Measurements from ENCODE around the gene SNTN. TPM values are rescaled to one million over a fixed set of nuclear protein-coding genes. Genes with fewer than 3 reads are reported as not detected.
"Not testable (repeated sequence)": the region's sequence is repeated elsewhere in the genome, so short reads cannot be mapped to it uniquely, and the experiment has no call there.

The SNTN gene
- total RNA-seq, 1 experiment from 2014 or later = not detected

DNA sequence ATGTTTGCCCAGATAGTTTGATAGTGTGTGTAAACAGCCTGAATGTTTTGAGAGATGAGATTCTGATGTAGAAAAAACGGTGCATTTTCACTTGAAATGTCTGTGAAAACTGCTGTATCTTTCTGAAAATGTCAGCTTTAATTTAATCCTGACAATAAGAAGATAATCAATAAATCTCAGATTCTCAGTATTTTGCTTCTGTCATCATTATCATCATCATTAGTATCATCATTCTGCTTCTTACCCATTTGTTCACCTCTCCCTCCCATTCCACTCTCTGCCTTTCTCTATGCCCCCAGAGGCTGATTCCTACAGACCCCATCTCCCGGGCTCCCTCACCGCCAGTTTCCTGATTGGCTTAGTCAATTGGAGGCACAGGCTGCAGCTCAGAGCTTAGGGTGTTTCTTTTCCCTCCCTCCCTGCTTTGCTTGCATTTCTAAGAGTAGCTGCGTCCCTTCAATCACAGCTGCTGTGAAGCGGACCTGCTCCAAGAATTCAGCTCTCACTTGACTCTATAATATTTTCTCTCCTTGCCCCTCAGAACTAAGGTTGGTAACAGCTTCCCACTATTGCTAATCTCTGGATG, 8.2 kb upstream of the SNTN start:
- Mint-ChIP-seq H3K4me1 (ENCODE audit: low read depth, unreplicated experiment) (peaks cover 13% of the 10 kb centered on the region), H3K9me3 (ENCODE audit: low read depth, unreplicated experiment) (peaks cover 8% of the 10 kb centered on the region), H3K27me3 (ENCODE audit: unreplicated experiment) (no peaks in the 10 kb centered on the region), H3K36me3 (ENCODE audit: insufficient read depth, unreplicated experiment) (peaks cover 9% of the 10 kb centered on the region), H3K4me3 (ENCODE audit: low read depth, unreplicated experiment) (no peak overlapping the region), H3K27ac (ENCODE audit: unreplicated experiment) (no peak overlapping the region)
- CTCF ChIA-PET = no interaction called here
- no peak for DNase-seq
- no TSS peak for BruUV-seq (replicated peaks)
- intact Hi-C loops (cut with micrococcal nuclease; ENCODE audit: unreplicated experiment) = no loop called here
- TF ChIP-seq, protein P1, sequence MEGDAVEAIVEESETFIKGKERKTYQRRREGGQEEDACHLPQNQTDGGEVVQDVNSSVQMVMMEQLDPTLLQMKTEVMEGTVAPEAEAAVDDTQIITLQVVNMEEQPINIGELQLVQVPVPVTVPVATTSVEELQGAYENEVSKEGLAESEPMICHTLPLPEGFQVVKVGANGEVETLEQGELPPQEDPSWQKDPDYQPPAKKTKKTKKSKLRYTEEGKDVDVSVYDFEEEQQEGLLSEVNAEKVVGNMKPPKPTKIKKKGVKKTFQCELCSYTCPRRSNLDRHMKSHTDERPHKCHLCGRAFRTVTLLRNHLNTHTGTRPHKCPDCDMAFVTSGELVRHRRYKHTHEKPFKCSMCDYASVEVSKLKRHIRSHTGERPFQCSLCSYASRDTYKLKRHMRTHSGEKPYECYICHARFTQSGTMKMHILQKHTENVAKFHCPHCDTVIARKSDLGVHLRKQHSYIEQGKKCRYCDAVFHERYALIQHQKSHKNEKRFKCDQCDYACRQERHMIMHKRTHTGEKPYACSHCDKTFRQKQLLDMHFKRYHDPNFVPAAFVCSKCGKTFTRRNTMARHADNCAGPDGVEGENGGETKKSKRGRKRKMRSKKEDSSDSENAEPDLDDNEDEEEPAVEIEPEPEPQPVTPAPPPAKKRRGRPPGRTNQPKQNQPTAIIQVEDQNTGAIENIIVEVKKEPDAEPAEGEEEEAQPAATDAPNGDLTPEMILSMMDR (IDR thresholded peaks at IDR 0.05; ENCODE audit: unreplicated experiment) = no peak

DNA sequence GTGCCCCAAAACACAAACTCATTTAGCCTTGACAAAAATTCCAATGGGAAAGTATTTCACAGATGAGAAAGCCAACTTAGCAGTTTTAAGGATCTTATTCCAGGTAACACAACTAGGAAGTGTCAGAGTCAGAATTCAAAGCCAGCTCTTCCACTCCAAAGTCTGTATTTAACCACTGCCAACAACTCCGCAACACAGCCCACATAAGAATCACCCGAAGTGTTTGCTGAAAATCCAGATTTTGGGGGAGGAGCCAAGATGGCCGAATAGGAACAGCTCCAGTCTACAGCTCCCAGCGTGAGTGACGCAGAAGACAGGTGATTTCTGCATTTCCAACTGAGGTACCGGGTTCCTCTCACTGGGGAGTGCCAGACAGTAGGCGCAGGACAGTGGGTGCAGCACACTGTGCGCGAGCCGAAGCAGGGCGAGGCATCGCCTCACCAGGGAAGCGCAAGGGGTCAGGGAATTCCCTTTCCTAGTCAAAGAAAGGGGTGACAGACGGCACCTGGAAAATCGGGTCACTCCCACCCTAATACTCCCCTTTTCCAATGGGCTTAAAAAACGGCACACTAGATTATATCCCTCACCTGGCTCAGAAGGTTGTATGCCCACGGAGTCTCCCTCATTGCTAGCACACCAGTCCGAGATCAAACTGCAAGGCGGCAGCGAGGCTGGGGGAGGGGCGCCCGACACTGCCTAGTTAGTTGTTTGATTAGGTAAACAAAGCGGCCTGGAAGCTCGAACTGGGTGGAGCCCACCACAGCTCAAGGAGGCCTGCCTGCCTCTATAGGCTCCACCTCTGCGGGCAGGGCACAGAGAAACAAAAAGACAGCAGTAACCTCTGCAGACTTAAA, 7.3 kb upstream of the SNTN start:
- Mint-ChIP-seq H3K4me3 (ENCODE audit: low read depth, unreplicated experiment) (peak overlapping the region; percentile 80), H3K4me1 (ENCODE audit: low read depth, unreplicated experiment) (peaks cover 13% of the 10 kb centered on the region), H3K27ac (ENCODE audit: unreplicated experiment) (peak overlapping the region; percentile 58)
- H3K9me3 Mint-ChIP-seq (ENCODE audit: low read depth, unreplicated experiment); H3K36me3 Mint-ChIP-seq (ENCODE audit: insufficient read depth, unreplicated experiment); H3K27me3 Mint-ChIP-seq (ENCODE audit: unreplicated experiment); intact Hi-C loops (cut with micrococcal nuclease; ENCODE audit: unreplicated experiment): not testable (repeated sequence)
- peak; percentile 66 for DNase-seq
- CTCF ChIA-PET = interaction anchor here (0.6 kb wide), 1 partner anchor 148 kb away, joined by 4 read pairs; no protein-coding TSS in a partner anchor
- TSS peak; percentile 45 for BruUV-seq (replicated peaks)

DNA sequence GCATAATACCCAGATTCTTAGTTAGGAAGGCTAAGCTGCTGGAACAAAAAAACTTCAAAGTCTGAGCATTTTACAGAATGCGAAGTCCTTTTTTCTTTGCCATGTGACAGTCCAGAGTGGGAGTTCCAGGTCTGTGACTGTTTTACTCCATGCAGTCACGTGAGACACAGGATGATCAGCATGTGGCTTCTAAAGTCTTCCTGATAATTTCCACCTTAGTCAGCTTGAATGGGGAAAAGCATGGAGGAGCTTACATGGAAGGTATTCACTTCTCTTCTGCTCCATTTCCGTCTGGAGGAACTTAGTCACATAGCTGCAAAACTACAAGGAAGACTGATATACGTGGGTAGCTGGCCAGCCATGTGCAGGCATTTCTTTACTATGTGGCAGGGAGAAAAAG, 1.7 kb downstream of the SNTN start:
- no peak overlapping the region for H3K27ac Mint-ChIP-seq (ENCODE audit: unreplicated experiment)
- H3K36me3 Mint-ChIP-seq (ENCODE audit: insufficient read depth, unreplicated experiment) = no peaks in the 10 kb centered on the region
- intact Hi-C loops (cut with micrococcal nuclease; ENCODE audit: unreplicated experiment) = no loop called here
- BruUV-seq (replicated peaks) = no TSS peak
- no peaks in the 10 kb centered on the region for H3K9me3 Mint-ChIP-seq (ENCODE audit: low read depth, unreplicated experiment)
- no peak for DNase-seq
- H3K4me3 Mint-ChIP-seq (ENCODE audit: low read depth, unreplicated experiment) = no peak overlapping the region
- CTCF ChIA-PET = no interaction called here
- TF ChIP-seq, protein P1 (IDR thresholded peaks at IDR 0.05; ENCODE audit: unreplicated experiment) = no peak
- peaks cover 10% of the 10 kb centered on the region for H3K4me1 Mint-ChIP-seq (ENCODE audit: low read depth, unreplicated experiment)
- no peaks in the 10 kb centered on the region for H3K27me3 Mint-ChIP-seq (ENCODE audit: unreplicated experiment)

DNA sequence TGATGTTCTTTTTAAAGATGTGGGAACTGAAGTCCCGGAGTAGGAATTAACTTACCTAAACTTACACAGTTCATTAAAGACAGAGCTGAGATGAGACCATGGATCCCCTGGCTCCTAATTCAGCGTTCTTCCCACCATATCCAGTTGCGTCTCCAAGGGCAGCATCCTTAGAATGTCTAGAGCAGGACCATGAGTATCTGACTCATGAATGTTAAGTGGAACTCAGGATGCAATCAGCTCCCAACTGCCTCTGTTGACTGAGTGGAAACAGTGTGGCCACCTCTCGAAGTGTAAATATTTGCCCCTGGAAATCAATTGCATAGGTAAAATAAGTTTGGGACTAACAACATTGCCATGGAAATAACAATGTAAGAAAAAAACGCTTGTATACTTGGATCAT, 2.5 kb downstream of the SNTN start:
- H3K36me3 Mint-ChIP-seq (ENCODE audit: insufficient read depth, unreplicated experiment) = no peaks in the 10 kb centered on the region
- DNase-seq = no peak
- no peak overlapping the region for H3K4me3 Mint-ChIP-seq (ENCODE audit: low read depth, unreplicated experiment)
- no peaks in the 10 kb centered on the region for H3K9me3 Mint-ChIP-seq (ENCODE audit: low read depth, unreplicated experiment)
- peaks cover 10% of the 10 kb centered on the region for H3K4me1 Mint-ChIP-seq (ENCODE audit: low read depth, unreplicated experiment)
- H3K27ac Mint-ChIP-seq (ENCODE audit: unreplicated experiment) = no peak overlapping the region
- CTCF ChIA-PET = no interaction called here
- no peaks in the 10 kb centered on the region for H3K27me3 Mint-ChIP-seq (ENCODE audit: unreplicated experiment)
- intact Hi-C loops (cut with micrococcal nuclease; ENCODE audit: unreplicated experiment) = no loop called here
- TF ChIP-seq, protein P1 (IDR thresholded peaks at IDR 0.05; ENCODE audit: unreplicated experiment) = no peak
- BruUV-seq (replicated peaks) = no TSS peak

DNA sequence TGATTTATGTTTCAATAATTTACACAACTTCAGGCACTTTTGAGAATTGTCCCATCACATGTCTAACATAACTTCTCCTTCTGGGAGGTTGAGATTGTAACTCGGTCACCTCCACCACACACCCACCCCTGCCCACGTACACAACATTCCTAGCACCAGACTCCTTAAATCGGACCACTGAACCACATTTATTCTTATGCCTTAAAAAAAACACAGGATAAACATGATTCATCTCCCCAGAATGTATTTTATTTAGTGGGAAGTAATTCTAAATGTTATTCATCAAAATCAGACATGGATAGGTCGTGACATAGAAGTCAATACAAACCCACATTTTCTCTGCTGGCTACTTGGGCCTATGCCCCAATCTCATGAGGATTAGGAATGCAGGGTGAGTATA, 3.0 kb downstream of the SNTN start:
- H3K9me3 Mint-ChIP-seq (ENCODE audit: low read depth, unreplicated experiment) = no peaks in the 10 kb centered on the region
- peaks cover 10% of the 10 kb centered on the region for H3K4me1 Mint-ChIP-seq (ENCODE audit: low read depth, unreplicated experiment)
- H3K27ac Mint-ChIP-seq (ENCODE audit: unreplicated experiment) = no peak overlapping the region
- intact Hi-C loops (cut with micrococcal nuclease; ENCODE audit: unreplicated experiment) = no loop called here
- TF ChIP-seq, protein P1 (IDR thresholded peaks at IDR 0.05; ENCODE audit: unreplicated experiment) = no peak
- no peaks in the 10 kb centered on the region for H3K27me3 Mint-ChIP-seq (ENCODE audit: unreplicated experiment)
- CTCF ChIA-PET = no interaction called here
- no peak overlapping the region for H3K4me3 Mint-ChIP-seq (ENCODE audit: low read depth, unreplicated experiment)
- no TSS peak for BruUV-seq (replicated peaks)
- no peak for DNase-seq
- no peaks in the 10 kb centered on the region for H3K36me3 Mint-ChIP-seq (ENCODE audit: insufficient read depth, unreplicated experiment)
